HepG2 (cell line): Measurements from ENCODE around the gene TADA3. TPM values are rescaled to one million over a fixed set of nuclear protein-coding genes. Genes with fewer than 3 reads are reported as not detected.
A peak's percentile ranks its signal among the peaks of the same experiment; 100 is the strongest.

Experiments used
- ATAC-seq: fragments of 200-7000 bp; cut with Tn5 transposase; 3 replicates; pipeline ENCODE4 v1.9.1; 2020; ENCODE audit warnings: mild to moderate bottlenecking, moderate library complexity
- BruUV-seq: library from RNA; stranded (reverse); fragments of 400-500 nt; replicated peaks from 2 replicates; lab custom pipeline; 2021; lab: Mats Ljungman, UMichigan
- CTCF ChIA-PET: fragments of 300-600 bp; formaldehyde crosslinking; extraction: SDS; loops from one replicate; lab custom pipeline; 2021; ENCODE audit warnings: low total read pairs, inconsistent platforms, low intra/inter-chr PET ratio; lab: Yijun Ruan, JAX
- POLR2A ChIA-PET: fragments of 350-600 bp; sonication (Branson Sonifier 250); formaldehyde crosslinking; loops from one replicate; lab custom pipeline; 2020; ENCODE audit warnings: antibody characterized with exemption, inconsistent platforms; lab: Yijun Ruan, JAX
- DNase-seq: peaks from one replicate; pipeline ENCODE4 v3.0.0-alpha.2; 2015; ENCODE audit warnings: low spot score
- FAIRE-seq: peaks from 3 replicates; lab custom pipeline; 2011; peaks lifted over from hg19 to GRCh38; lab: Jason Lieb, UNC
- H2AFZ ChIP-seq: one replicate; pipeline ENCODE4 v1.6.1; 2011; ENCODE audit warnings: low read length, inconsistent platforms
- H3K27ac ChIP-seq: fragments of 300-600 bp; 3 replicates; pipeline ENCODE4 v1.8.0; 2011; ENCODE audit warnings: mixed run types, mild to moderate bottlenecking, mixed read lengths, low read length, inconsistent platforms; ENCODE audit not compliant: insufficient read depth; ENCODE audit errors: extremely low read length
- H3K27me3 ChIP-seq, 2 experiments: fragments of 200-600 bp in 1 of 2; 2 replicates in 1 of 2; 3 replicates in 1 of 2; pipeline versions ENCODE4 v1.6.0 to v1.8.0; 2011; ENCODE audit warnings: low read length in 2 of 2, mild to moderate bottlenecking in 2 of 2, moderate library complexity in 2 of 2, inconsistent platforms in 1 of 2; ENCODE audit not compliant: insufficient read depth in 2 of 2, control insufficient read depth in 1 of 2
- H3K36me3 ChIP-seq, 2 experiments: fragments of 200-600 bp in 1 of 2; replicated peaks in 1 of 2; 2 replicates in 1 of 2; 3 replicates in 1 of 2; pipeline versions ENCODE4 v1.5.1 to v1.8.0; 2011; ENCODE audit warnings: low read length in 2 of 2, inconsistent platforms in 1 of 2; ENCODE audit not compliant: insufficient read depth in 2 of 2, control insufficient read depth in 1 of 2
- H3K4me1 ChIP-seq: 2 replicates; pipeline ENCODE4 v1.5.1; 2012; ENCODE audit warnings: low read length, inconsistent platforms; ENCODE audit not compliant: insufficient read depth
- H3K4me2 ChIP-seq: 2 replicates; pipeline ENCODE4 v1.6.0; 2011; ENCODE audit warnings: low read depth, low read length, inconsistent platforms
- H3K4me3 ChIP-seq, 3 experiments: fragments of 200-600 bp in 1 of 3; sonication (generic), shearing (Covaris generic) in 1 of 3; replicated peaks in 1 of 3; 2 replicates each; pipeline ENCODE4 v1.5.1; 2011 to 2016; ENCODE audit warnings: low read length in 3 of 3, inconsistent platforms in 2 of 3, low read depth in 2 of 3, mild to moderate bottlenecking in 2 of 3, control low read depth in 1 of 3, mixed read lengths in 1 of 3; ENCODE audit not compliant: insufficient read depth in 1 of 3
- H3K79me2 ChIP-seq: one replicate; pipeline ENCODE4 v1.6.1; 2011; ENCODE audit warnings: low read length, inconsistent platforms; ENCODE audit not compliant: insufficient read depth
- H3K9ac ChIP-seq: 2 replicates; pipeline ENCODE4 v1.6.0; 2011; ENCODE audit warnings: mild to moderate bottlenecking, low read depth, low read length, inconsistent platforms; ENCODE audit not compliant: insufficient read depth
- H3K9me3 ChIP-seq: 2 replicates; pipeline ENCODE4 v1.5.1; 2012; ENCODE audit warnings: mild to moderate bottlenecking, low read length
- H4K20me1 ChIP-seq: 2 replicates; pipeline ENCODE4 v1.6.0; 2011; ENCODE audit warnings: inconsistent platforms, mild to moderate bottlenecking, low read length, moderate library complexity; ENCODE audit not compliant: insufficient read depth
- ADNP ChIP-seq: sonication (generic); formaldehyde crosslinking; IDR thresholded peaks from 2 replicates; pipeline ENCODE4 v1.4.0; 2020; ENCODE audit warnings: missing genetic modification reagents
- GFI1 ChIP-seq: sonication (generic); formaldehyde crosslinking; IDR thresholded peaks from 2 replicates; pipeline ENCODE4 v1.5.0; 2020; ENCODE audit warnings: missing genetic modification reagents, mild to moderate bottlenecking, borderline replicate concordance
- HNF4G ChIP-seq, 2 experiments: sonication (generic) in 1 of 2; formaldehyde crosslinking in 1 of 2; IDR thresholded peaks; 2 replicates each; pipeline versions ENCODE4 v1.4.0 to v1.6.1; 2011 to 2020; ENCODE audit warnings: borderline replicate concordance in 2 of 2, low read depth in 2 of 2, mild to moderate bottlenecking in 2 of 2, low read length in 1 of 2, missing genetic modification reagents in 1 of 2, moderate library complexity in 1 of 2
- HOXA3 ChIP-seq: sonication (generic); formaldehyde crosslinking; IDR thresholded peaks from 2 replicates; pipeline ENCODE4 v1.5.0; 2020; ENCODE audit warnings: missing genetic modification reagents
- MED13 ChIP-seq: sonication (generic); formaldehyde crosslinking; IDR thresholded peaks from 2 replicates; pipeline ENCODE4 v1.5.0; 2020; ENCODE audit warnings: missing genetic modification reagents
- NR2F6 ChIP-seq, 2 experiments: IDR thresholded peaks; 2 replicates each; pipeline ENCODE4 v1.6.1; 2016; ENCODE audit warnings: antibody characterized with exemption in 1 of 2, mild to moderate bottlenecking in 1 of 2
- POLR2G ChIP-seq: fragments of 200-400 bp; formaldehyde crosslinking; IDR thresholded peaks from 2 replicates; pipeline ENCODE4 v1.6.1; 2018; ENCODE audit warnings: mild to moderate bottlenecking, low read depth, low read length, moderate library complexity
- RBM22 ChIP-seq: fragments of 200-400 bp; formaldehyde crosslinking; optimal IDR thresholded peaks from 2 replicates; pipeline ENCODE3; 2017; ENCODE audit warnings: mild to moderate bottlenecking, low read length, moderate library complexity
- RCOR2 ChIP-seq: IDR thresholded peaks from 2 replicates; pipeline ENCODE4 v1.6.1; 2016; ENCODE audit warnings: missing biosample characterization, missing genetic modification reagents
- TAF1 ChIP-seq: sonication (generic); formaldehyde crosslinking; IDR thresholded peaks from 2 replicates; pipeline ENCODE4 v1.4.0; 2020; ENCODE audit warnings: missing genetic modification reagents
- ZNF367 ChIP-seq: sonication (generic); formaldehyde crosslinking; IDR thresholded peaks from 2 replicates; pipeline ENCODE4 v1.4.0; 2020; ENCODE audit warnings: missing genetic modification reagents, borderline replicate concordance
- ZNF644 ChIP-seq: IDR thresholded peaks from 2 replicates; pipeline ENCODE4 v1.6.1; 2016; ENCODE audit warnings: low read depth
- WGBS: methylation state at CpG from one replicate; pipeline ENCODE4 v1.1.6; 2017; ENCODE audit warnings: low lambda C conversion rate; 5-methylcytosine and 5-hydroxymethylcytosine counted together
- in situ Hi-C: cut with HindIII; loops from 2 replicates; pipeline ENCODE4 v1.10.0; 2017; ENCODE audit warnings: low pct_unique_long_range_greater_than_20kb; ENCODE audit not compliant: extremely low pct_ligation_motif_present
- intact Hi-C: fragments of 100-400 bp; cut with micrococcal nuclease; formaldehyde crosslinking; loops from one replicate; pipeline ENCODE4 v1.10.0; 2022; ENCODE audit not compliant: unreplicated experiment
- polyA plus RNA-seq, 8 experiments: library from polyadenylated mRNA; depleted of rRNA in 3 of 8; stranded (reverse) in 7 of 8; unstranded in 1 of 8; fragments of >200 nt; fragmentation: Illumina TruSeq in 4 of 8; extraction: Trizol in 4 of 8; gene quantifications; 2 replicates each; pipeline versions ENCODE4 v1.2.1 to v1.2.3, GENCODE V29; 2011 to 2016; ENCODE audit warnings: low read depth in 4 of 8, missing spikeins in 1 of 8, mixed read lengths in 1 of 8; ENCODE audit not compliant: insufficient read depth in 1 of 8
- total RNA-seq, 5 experiments: library from RNA; depleted of rRNA; stranded (reverse); fragments of >200 nt; fragmentation: Illumina TruSeq; extraction: Trizol; gene quantifications; 2 replicates each; pipeline ENCODE4 v1.2.3, GENCODE V29; 2016; ENCODE audit warnings: low read depth in 1 of 5
- TF ChIP-seq, protein P1 (sequence below): sonication (generic); formaldehyde crosslinking; IDR thresholded peaks from 2 replicates; pipeline ENCODE4 v1.5.1; 2020; ENCODE audit warnings: mild to moderate bottlenecking, missing genetic modification reagents, borderline replicate concordance
- TF ChIP-seq, protein P2 (sequence below): sonication (generic); formaldehyde crosslinking; IDR thresholded peaks from 2 replicates; pipeline ENCODE4 v1.4.0; 2020; ENCODE audit warnings: missing genetic modification reagents, mild to moderate bottlenecking, borderline replicate concordance

Gene TADA3
- total and polyA plus RNA-seq, 2 of the 13 experiments (the other 11 are each of a cell fraction or from before 2014, with no cell fraction given) = 32.1 to 37.1 TPM

DNA sequence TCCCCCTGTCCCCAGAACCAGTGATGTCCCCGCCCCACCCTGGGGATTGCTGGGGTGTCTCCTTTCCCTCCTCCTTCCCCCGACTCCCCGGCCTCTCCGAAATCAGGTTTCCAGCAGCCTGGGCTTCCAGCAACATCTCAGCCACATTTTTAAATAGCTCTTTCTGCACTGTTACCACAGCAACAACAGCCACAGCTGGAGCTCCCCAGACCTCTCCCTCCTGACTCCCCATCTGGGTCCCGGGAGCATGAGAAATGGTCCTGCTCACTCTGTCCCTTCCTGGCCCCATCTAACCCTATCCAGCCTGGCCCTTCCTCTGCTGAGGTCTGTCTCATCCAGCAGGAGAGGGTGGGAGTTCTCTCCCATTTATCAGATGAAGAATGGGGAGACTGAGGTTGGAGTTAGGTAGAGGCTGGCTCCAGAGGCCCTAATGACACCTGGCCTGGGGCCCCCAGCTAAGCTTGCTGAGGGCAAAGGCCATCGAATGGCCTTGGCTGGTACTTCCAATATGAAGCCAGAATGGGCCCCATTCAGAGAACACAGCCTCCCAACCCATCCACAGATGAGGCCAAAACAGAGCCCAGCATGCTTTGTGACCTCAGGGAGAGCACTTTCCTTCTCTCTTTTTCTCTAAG, 24.0 kb downstream of the TADA3 start:
- CTCF ChIA-PET = no interaction called here
- no peak for FAIRE-seq
- TF ChIP-seq RBM22 (no peak), POLR2G (peak; percentile 42; the same call in 1 of the 2 replicates), RCOR2 (CRISPR knock-in tag) (peak; percentile 59; the same call in 1 of the 2 replicates), NR2F6 (IDR thresholded peaks at IDR 0.05) (peak; percentile 79), NR2F6 (CRISPR knock-in tag; IDR thresholded peaks at IDR 0.05) (peak; percentile 69; the same call in 1 of the 2 replicates), HNF4G (IDR thresholded peaks at IDR 0.05; ENCODE audit: borderline replicate concordance, low read depth, low read length) (peak; percentile 42; the same call in 1 of the 2 replicates), HNF4G (CRISPR knock-in tag; IDR thresholded peaks at IDR 0.05; ENCODE audit: borderline replicate concordance, low read depth) (0 out of 2 replicates have a peak, but pooled peaks have one; percentile 11), ZNF367 (no peak), GFI1 (CRISPR knock-in tag) (0 out of 2 replicates have a peak, but pooled peaks have one; percentile 27), HOXA3 (CRISPR knock-in tag) (no peak), ZNF644 (CRISPR knock-in tag) (peak; percentile 67; the same call in 1 of the 2 replicates), ADNP (CRISPR knock-in tag) (0 out of 2 replicates have a peak, but pooled peaks have one; percentile 54), MED13 (CRISPR knock-in tag) (no peak), TAF1 (CRISPR knock-in tag) (peak; percentile 39; the same call in 1 of the 2 replicates)
- TF ChIP-seq, protein P1, sequence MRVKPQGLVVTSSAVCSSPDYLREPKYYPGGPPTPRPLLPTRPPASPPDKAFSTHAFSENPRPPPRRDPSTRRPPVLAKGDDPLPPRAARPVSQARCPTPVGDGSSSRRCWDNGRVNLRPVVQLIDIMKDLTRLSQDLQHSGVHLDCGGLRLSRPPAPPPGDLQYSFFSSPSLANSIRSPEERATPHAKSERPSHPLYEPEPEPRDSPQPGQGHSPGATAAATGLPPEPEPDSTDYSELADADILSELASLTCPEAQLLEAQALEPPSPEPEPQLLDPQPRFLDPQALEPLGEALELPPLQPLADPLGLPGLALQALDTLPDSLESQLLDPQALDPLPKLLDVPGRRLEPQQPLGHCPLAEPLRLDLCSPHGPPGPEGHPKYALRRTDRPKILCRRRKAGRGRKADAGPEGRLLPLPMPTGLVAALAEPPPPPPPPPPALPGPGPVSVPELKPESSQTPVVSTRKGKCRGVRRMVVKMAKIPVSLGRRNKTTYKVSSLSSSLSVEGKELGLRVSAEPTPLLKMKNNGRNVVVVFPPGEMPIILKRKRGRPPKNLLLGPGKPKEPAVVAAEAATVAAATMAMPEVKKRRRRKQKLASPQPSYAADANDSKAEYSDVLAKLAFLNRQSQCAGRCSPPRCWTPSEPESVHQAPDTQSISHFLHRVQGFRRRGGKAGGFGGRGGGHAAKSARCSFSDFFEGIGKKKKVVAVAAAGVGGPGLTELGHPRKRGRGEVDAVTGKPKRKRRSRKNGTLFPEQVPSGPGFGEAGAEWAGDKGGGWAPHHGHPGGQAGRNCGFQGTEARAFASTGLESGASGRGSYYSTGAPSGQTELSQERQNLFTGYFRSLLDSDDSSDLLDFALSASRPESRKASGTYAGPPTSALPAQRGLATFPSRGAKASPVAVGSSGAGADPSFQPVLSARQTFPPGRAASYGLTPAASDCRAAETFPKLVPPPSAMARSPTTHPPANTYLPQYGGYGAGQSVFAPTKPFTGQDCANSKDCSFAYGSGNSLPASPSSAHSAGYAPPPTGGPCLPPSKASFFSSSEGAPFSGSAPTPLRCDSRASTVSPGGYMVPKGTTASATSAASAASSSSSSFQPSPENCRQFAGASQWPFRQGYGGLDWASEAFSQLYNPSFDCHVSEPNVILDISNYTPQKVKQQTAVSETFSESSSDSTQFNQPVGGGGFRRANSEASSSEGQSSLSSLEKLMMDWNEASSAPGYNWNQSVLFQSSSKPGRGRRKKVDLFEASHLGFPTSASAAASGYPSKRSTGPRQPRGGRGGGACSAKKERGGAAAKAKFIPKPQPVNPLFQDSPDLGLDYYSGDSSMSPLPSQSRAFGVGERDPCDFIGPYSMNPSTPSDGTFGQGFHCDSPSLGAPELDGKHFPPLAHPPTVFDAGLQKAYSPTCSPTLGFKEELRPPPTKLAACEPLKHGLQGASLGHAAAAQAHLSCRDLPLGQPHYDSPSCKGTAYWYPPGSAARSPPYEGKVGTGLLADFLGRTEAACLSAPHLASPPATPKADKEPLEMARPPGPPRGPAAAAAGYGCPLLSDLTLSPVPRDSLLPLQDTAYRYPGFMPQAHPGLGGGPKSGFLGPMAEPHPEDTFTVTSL (CRISPR knock-in tag) = no peak
- TF ChIP-seq, protein P2, sequence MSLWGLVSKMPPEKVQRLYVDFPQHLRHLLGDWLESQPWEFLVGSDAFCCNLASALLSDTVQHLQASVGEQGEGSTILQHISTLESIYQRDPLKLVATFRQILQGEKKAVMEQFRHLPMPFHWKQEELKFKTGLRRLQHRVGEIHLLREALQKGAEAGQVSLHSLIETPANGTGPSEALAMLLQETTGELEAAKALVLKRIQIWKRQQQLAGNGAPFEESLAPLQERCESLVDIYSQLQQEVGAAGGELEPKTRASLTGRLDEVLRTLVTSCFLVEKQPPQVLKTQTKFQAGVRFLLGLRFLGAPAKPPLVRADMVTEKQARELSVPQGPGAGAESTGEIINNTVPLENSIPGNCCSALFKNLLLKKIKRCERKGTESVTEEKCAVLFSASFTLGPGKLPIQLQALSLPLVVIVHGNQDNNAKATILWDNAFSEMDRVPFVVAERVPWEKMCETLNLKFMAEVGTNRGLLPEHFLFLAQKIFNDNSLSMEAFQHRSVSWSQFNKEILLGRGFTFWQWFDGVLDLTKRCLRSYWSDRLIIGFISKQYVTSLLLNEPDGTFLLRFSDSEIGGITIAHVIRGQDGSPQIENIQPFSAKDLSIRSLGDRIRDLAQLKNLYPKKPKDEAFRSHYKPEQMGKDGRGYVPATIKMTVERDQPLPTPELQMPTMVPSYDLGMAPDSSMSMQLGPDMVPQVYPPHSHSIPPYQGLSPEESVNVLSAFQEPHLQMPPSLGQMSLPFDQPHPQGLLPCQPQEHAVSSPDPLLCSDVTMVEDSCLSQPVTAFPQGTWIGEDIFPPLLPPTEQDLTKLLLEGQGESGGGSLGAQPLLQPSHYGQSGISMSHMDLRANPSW = no peak

More for the DNA sequence above, 24.0 kb downstream of the TADA3 start:
- intact Hi-C loops (no loop called here), in situ Hi-C loops (no loop called here)
- Histone ChIP-seq H3K79me2 (peaks cover 13% of the 10 kb centered on the region), H2AFZ (no peak overlapping the region), H3K27ac (peak overlapping the region; percentile 57), H3K4me1 (peaks cover 39% of the 10 kb centered on the region), H3K9ac (peak overlapping the region; percentile 84), H3K27me3 (no peaks in the 10 kb centered on the region; a peak in 1 of 5 replicates), H3K4me3 (peak overlapping the region; percentile 68 to 92 (median 76); a peak in 5 of 6 replicates), H4K20me1 (no peaks in the 10 kb centered on the region), H3K36me3 (peaks cover 4 to 13% of the 10 kb centered on the region in 2 experiments; a peak in 3 of 5 replicates), H3K4me2 (peak overlapping the region; percentile 99), H3K9me3 (no peaks in the 10 kb centered on the region)
- 92% methylated on average over 5 of the region's 6 CpGs for WGBS
- DNase-seq = peak; percentile 25
- ATAC-seq = peak; percentile 25
- POLR2A ChIA-PET = interaction anchor here (0.6 to 5.3 kb wide), 4 partner anchors 14 to 405 kb away, joined by 3 to 50 read pairs (median 19); partner anchors contain the start of genes ARPC4, OGG1, TADA3 and THUMPD3
- no TSS peak for BruUV-seq
